HG03432 (cell line): ENCODE data around the gene DSG2.

ENCODE experiments used
- ATAC-seq: cut with Tn5 transposase; IDR thresholded peaks from one replicate; pipeline ENCODE4 v1.9.1; 2021; ENCODE audit warnings: mild to moderate bottlenecking, moderate library complexity; ENCODE audit not compliant: unreplicated experiment

The DSG2 gene

DNA sequence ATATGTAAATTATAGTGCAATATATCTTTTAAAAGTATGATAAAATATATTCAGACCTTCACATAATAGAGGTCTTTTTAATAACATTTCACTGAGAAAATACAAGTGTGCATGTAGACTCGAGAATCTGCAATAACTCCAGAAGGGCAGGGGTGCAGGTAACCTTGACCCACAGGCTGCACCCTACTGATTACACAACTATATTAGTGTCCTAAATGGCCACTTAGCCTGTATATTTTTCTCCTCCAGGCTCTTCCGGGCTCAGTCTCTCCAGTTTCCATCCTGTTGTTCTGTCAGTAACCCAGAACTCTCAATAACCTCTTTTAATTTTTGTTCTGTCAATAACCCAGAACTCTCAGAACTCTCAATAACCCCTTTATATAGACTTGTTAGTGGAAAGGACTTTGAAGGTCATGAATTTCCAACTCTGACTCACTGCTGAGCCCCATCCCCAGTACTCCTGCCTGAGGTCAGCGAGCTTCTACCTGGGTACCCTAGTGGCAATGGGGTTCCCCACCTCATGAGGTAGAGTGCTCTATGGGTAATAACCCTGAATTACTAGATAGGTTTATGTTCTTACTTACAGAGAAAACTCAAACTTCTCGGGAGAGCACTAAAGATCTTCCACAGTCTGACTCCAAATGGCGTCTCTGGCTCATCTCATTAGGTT, 85.3 kb downstream of the DSG2 start:
- no peak for ATAC-seq

DNA sequence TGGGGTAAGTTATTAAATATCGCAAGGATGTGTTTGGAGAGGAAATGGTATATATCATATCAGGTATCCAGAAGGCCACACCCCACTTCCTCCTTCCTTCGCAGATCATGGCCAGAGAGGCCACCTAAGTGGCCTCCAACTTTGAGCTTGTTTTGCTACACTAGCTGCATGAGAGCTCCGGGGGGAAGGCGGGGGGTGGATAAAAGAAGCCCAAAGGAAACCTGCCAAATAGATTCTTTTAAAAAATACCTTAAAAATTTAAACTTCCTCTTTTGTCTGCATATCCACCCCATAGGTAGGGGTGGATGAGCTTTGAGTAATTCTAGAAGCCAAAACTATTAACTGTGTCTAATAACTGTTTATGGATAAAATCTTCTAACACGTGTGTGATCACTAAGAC, 88.0 kb downstream of the DSG2 start:
- ATAC-seq: no peak

DNA sequence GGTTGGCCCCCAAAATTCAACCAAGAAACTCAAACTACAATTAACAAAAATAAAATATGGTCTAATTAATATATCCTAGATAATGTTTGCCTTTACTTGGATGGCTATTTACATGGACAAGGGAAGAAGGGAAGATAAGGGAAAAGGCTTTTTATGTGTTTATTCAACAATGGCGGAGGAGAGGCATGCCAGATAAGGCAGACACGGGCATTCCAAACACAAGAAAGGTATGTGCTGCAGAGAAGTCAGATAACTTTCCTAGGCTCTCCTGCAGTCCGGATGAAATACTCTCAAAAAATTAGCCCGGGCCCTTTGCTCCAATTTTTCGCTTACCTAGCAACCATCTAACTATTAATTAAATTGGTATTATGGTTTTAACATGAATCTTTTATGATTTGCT, 88.6 kb downstream of the DSG2 start:
- ATAC-seq: no peak

DNA sequence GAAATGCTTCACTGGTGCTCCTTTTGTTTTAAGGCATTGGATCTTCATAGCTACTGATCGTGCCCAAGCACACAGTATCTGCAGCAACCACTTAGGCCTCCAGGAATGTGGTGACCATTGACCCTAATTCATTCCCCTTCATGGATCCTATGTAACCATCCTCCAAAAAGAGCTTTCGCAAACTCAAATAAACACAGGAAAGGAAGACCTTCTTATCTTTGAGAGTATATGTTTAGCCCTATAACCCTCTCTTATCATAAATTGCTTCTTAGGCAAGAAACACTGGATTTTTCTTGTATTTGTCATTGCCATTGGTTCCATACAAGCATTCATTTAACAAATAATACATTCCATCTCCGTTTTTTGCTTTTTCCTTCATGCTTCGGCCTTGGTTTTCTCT, 89.6 kb downstream of the DSG2 start:
- no peak for ATAC-seq

DNA sequence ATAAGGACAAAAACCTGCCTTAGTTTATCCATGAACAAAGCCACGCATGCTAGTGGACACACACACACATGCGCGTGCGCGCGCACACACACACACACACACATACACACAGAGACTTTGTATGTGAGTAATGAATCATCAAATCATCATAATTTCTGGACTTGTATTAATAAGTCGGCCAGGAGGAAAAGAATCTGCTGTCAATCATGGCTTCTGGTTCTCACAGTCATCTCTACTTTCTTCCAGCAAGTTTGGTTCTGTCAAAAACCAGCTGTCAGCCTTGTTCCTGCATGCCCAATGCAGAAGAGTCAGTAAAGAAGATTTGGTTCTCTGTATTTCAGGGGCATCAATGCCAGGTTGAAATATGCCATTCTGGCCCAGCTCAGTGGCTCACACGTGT, 92.6 kb downstream of the DSG2 start:
- ATAC-seq: no peak

DNA sequence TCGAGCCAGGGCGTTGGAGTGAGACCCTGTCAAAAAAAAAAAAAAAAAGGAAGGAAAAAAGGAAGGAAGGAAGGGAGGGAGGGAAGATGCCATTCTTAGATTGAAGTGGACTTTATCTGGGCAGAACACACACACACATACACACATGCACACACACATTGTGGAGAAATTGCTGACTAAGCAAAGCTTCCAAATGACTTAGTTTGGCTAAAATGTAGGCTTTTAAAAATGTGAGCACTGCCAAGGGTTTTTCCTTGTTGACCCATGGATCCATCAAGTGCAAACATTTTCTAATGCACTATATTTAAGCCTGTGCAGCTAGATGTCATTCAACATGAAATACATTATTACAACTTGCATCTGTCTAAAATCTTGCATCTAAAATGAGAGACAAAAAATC, 93.1 kb downstream of the DSG2 start:
- ATAC-seq: no peak

DNA sequence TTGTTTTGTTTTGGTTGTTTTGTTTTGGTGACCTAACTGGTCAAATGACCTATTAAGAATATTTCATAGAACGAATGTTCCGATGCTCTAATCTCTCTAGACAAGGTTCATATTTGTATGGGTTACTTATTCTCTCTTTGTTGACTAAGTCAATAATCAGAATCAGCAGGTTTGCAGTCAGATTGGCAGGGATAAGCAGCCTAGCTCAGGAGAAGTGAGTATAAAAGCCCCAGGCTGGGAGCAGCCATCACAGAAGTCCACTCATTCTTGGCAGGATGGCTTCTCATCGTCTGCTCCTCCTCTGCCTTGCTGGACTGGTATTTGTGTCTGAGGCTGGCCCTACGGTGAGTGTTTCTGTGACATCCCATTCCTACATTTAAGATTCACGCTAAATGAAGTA, 93.7 kb downstream of the DSG2 start, which contains the start of gene TTR:
TTR (plus strand) TSS at position 250 of the 400 bp plus-strand sequence; CDS start at position 276, 26 bp downstream.
- ATAC-seq: no peak

DNA sequence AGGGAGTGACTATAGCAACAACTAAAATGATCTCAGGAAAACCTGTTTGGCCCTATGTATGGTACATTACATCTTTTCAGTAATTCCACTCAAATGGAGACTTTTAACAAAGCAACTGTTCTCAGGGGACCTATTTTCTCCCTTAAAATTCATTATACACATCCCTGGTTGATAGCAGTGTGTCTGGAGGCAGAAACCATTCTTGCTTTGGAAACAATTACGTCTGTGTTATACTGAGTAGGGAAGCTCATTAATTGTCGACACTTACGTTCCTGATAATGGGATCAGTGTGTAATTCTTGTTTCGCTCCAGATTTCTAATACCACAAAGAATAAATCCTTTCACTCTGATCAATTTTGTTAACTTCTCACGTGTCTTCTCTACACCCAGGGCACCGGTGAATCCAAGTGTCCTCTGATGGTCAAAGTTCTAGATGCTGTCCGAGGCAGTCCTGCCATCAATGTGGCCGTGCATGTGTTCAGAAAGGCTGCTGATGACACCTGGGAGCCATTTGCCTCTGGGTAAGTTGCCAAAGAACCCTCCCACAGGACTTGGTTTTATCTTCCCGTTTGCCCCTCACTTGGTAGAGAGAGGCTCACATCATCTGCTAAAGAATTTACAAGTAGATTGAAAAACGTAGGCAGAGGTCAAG, 94.7 kb downstream of the DSG2 start:
- no peak for ATAC-seq

DNA sequence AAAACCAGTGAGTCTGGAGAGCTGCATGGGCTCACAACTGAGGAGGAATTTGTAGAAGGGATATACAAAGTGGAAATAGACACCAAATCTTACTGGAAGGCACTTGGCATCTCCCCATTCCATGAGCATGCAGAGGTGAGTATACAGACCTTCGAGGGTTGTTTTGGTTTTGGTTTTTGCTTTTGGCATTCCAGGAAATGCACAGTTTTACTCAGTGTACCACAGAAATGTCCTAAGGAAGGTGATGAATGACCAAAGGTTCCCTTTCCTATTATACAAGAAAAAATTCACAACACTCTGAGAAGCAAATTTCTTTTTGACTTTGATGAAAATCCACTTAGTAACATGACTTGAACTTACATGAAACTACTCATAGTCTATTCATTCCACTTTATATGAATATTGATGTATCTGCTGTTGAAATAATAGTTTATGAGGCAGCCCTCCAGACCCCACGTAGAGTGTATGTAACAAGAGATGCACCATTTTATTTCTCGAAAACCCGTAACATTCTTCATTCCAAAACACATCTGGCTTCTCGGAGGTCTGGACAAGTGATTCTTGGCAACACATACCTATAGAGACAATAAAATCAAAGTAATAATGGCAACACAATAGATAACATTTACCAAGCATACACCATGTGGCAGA, 97.3 kb downstream of the DSG2 start:
- no peak for ATAC-seq

DNA sequence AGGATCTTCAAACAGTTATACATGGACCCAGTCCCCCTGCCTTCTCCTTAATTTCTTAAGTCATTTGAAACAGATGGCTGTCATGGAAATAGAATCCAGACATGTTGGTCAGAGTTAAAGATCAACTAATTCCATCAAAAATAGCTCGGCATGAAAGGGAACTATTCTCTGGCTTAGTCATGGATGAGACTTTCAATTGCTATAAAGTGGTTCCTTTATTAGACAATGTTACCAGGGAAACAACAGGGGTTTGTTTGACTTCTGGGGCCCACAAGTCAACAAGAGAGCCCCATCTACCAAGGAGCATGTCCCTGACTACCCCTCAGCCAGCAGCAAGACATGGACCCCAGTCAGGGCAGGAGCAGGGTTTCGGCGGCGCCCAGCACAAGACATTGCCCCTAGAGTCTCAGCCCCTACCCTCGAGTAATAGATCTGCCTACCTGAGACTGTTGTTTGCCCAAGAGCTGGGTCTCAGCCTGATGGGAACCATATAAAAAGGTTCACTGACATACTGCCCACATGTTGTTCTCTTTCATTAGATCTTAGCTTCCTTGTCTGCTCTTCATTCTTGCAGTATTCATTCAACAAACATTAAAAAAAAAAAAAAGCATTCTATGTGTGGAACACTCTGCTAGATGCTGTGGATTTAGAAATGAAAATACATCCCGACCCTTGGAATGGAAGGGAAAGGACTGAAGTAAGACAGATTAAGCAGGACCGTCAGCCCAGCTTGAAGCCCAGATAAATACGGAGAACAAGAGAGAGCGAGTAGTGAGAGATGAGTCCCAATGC, 98.3 kb downstream of the DSG2 start:
- ATAC-seq: no peak

DNA sequence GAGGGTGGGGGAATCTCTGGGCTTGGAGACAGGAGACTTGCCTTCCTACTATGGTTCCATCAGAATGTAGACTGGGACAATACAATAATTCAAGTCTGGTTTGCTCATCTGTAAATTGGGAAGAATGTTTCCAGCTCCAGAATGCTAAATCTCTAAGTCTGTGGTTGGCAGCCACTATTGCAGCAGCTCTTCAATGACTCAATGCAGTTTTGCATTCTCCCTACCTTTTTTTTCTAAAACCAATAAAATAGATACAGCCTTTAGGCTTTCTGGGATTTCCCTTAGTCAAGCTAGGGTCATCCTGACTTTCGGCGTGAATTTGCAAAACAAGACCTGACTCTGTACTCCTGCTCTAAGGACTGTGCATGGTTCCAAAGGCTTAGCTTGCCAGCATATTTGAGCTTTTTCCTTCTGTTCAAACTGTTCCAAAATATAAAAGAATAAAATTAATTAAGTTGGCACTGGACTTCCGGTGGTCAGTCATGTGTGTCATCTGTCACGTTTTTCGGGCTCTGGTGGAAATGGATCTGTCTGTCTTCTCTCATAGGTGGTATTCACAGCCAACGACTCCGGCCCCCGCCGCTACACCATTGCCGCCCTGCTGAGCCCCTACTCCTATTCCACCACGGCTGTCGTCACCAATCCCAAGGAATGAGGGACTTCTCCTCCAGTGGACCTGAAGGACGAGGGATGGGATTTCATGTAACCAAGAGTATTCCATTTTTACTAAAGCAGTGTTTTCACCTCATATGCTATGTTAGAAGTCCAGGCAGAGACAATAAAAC, 100.2 kb downstream of the DSG2 start:
- ATAC-seq: no peak
